Measurements from ENCODE around the gene RSBN1.
"Not testable (repeated sequence)": the region's sequence is repeated elsewhere in the genome, so short reads cannot be mapped to it uniquely, and the experiment has no call there.

RSBN1 gene

DNA sequence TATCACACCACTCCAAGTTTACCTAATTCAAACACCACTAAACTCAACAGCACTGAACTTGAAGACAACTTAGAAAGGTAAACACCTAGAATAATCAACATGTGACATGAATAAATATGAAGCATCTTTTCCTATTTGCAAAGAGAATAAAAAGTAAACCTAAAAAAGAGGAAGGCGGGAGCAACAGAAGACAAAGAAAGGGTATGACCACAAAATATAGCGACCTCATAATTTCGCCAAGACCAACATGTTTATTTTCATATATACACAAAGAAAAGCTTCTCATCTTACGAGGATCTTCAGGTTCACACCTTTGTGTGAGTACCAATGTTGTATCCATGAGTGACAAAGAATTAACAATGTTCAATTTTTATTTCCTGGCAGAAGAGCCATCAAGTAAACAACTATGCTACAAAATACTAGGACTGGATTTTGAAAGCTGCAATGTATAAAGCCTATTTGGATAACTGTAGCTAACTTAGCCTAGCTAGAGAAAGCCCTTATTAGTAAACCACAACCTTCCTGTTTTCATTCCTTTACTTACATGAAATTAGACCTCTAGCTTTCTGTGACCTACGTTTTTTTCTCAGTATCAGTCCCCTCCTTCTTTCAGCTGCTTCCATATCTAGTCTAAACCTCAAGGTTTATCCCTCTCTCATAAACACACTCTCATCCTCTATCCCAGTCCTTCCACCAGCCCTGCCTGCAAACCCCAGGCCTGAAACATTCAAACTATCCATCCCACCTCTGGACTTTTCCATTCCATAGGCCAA lies 31.7 kb downstream of the RSBN1 start:
- no peak for DNase-seq

DNA sequence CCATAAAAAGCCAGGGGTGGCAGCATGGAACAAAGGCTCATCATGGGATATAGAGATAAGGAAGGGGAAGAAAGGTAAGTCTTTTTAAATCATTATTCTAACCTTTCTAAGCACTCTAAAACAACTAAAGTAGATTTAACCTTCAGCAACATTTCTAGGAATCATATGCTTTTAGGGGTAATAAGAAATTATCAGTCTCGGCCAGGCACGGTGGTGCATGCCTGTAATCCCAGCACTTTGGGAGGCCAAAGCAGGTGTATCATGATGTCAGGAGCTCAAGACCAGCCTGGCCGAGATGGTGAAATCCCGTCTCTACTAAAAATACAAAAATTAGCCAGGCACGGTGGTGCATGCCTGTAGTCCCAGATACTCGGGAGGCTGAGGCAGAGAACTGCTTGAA lies 32.7 kb downstream of the RSBN1 start:
- no peak for DNase-seq

DNA sequence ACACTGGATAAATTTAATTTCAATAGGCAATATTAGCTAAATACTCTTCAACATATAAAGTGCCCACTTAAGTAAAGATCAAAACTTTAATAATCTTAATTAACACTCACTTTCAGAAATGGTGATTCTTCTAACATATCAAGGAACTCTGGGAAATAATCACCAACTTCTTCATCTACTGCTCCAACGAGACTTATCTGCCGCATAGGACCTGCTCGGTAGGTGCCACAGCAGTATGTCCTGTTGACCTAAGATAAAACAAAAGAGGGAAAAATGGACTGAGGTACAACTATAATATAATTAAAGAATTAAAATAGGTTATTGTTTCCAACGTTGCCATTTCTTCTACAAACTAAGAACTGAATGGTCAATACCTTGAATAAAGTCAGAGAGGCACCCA lies 34.7 kb downstream of the RSBN1 start:
- no peak for DNase-seq

DNA sequence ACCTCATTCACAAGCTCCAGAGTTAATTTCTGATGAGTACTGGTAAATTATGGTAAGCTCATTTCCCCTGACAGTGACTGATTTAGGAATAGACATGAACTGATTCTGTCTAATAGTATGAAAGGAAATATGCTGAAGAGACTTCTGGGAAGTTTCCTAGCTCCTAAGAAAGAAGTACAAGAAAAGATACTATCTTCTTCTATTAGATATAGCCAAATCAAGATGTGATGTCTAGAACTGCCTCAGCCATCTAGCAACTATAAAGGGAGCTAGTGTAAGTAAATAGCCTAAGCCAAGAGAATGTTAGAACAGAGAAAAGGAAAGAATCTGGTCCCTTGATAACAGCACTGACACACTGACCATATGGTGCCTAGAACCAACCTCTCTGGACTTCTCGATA lies 42.2 kb downstream of the RSBN1 start:
- no peak for DNase-seq

DNA sequence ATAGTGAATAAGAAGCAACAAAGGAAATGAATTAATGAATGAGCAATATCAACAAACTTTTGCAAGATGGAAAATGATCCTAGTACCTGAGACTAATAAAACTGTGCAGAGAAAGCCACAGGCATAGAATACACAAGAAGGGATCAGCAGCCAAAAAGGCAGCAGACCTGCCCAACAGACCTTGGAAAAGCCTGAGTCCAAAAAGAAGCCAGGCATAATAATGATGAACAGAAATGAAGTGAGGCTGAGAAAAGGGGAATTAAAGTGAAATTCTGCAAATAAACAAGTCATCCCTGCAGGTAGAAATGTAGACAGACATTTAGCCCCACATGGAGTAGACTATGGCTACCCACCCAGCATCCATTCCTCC lies 42.7 kb downstream of the RSBN1 start:
- no peak for DNase-seq

DNA sequence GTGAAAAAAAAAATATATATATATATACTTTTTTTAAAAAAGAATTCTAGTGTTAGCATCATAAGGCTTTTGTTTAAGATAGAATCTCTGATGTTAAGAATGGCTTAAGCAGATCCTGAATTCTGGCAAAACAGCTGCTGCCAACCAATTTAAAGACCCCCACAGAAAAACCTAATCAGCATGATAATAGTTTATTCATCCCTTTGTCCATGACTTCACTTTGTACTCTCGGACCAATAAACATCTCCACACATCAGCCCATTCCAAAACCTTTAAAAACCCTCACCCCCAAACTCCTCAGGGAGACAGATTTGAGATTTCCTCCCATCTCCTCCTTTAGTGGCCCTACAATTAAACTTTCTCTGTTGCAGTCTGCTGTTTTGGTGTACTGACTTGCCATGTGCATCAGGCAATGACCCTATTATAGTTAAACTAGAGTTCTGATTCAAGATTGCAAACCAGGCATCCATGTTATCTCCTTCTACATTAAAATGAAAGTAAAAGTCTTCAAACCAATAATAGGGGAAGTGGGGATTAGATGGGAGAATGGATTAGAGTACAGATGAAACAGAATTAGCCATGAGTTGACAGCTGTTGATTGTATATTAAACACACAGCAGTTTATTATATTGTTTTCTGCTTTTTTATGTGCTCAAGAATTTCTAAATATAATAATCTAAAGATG lies 43.2 kb downstream of the RSBN1 start:
- DNase-seq: no peak

DNA sequence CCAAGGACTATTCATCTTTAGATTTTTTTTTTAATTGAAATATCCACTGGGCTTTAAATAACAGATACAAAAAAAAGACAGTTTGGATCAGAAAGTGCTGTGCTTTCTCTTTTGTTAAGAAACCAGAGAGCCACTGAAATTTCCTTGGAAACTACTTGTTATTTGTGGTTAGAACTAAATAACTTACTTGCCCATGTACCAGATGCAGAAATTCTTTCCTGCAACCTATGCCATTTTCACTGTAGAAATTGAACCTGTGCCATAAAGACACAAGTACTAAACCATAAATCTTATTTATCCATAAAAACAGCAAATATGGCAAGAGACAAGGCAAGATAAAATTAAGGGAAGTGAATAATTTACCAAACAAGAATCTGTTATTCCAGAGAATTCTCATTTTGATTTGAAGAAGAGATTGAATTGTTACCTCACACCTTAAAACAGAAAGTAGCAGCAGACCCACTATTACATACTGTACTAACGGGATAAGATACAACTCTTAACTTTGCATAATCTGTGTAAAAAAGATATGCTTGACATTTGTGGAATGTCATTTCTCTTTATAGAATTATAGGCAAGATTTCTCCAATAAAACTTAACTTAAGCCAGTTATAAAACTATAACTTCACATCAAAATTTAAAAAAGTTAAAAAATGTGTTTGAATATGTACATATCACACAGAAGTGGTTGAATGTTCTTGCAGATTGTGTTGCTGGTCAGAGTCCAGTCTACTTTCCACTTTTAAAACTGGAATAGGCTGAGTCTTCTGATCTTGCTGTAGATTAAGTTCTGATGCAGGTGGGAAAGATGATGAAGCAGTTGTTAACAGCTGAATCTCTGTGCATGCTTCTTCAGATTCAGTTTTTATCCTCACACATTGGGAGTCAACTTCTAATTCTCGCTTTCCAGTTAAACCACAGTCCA lies 46.7 kb downstream of the RSBN1 start:
- no peak for DNase-seq

DNA sequence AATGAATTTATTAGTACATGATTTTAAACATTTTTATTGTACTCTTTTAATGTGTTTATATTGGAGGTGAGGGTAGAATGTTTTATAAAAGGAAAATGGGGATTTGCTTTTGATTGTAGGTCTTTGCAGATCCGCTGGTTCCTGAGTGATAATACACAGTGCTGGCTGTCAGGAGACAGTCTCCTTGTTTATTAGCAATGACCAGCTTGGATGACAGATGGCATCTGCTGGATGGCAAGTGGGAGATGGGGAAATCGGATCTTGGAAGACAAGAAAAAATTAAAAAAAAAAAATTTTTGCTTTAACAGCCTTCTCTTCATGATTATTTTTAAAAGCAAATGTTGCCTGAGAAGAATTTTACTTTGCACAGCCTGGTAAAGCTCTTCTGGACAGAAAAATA lies 48.6 kb downstream of the RSBN1 start:
- DNase-seq: no peak

DNA sequence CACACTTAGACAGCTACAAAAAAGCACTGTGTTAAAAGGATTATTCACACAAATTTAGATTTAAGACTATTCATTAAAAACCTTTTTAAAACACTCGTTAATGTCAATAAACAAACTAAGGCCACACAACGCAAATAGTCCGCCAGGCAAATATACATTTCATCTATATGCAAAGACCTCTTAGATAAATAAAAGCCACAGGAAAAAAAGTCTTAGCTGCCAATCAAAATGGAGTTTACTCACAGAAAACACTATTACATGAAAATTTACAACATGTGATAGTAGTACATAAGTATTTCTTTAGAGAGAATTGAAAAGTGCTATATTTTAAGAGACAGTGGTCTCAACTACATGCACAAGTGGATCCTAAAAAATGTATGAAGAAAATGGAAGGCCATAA lies 50.3 kb downstream of the RSBN1 start:
- no peak for DNase-seq

DNA sequence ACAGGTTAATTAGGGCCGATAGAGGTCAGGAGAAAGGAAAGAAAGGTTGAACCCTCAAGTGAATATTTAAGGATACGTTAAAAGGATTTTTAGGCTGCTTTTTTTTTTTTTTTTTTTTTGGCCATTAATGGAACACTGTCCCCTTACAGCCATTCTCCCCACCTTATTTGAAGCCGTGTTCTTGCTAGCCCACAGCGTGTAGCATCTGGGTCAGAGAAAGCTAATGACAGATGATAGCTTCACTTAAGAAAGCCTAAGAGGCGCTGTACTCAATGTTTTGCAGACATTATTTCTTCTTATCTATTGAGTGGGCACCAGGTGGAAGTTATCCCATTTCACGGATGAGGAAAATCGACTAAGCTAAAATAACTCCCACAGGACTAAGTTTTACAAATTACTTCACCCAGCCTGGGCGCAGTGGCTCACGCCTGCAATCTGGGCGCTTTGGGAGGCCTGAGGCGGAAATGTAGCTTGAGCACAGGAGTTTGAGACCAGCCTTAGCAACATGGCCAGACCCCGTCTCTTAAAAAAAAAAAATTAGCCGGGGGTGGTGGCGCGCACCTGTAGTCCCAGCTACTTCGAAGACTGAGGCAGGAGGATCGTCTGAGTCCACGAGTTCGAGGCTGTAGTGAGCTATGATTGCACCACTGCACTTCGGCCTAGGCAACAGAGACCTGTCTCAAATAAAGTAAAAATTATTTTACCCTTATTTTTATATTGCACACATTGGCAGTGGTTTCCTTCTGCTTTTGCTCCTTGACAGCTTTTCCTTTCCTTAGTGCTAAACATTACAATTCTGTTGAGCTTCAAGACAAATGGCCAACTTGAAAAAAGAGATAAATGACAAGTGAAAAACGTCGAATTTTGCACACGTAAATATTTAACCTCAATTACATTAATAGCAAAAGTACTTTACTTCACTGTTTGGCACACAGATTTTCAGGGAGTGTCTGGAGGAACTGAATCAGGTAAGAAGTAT lies 51.9 kb downstream of the RSBN1 start:
- no peak for DNase-seq

DNA sequence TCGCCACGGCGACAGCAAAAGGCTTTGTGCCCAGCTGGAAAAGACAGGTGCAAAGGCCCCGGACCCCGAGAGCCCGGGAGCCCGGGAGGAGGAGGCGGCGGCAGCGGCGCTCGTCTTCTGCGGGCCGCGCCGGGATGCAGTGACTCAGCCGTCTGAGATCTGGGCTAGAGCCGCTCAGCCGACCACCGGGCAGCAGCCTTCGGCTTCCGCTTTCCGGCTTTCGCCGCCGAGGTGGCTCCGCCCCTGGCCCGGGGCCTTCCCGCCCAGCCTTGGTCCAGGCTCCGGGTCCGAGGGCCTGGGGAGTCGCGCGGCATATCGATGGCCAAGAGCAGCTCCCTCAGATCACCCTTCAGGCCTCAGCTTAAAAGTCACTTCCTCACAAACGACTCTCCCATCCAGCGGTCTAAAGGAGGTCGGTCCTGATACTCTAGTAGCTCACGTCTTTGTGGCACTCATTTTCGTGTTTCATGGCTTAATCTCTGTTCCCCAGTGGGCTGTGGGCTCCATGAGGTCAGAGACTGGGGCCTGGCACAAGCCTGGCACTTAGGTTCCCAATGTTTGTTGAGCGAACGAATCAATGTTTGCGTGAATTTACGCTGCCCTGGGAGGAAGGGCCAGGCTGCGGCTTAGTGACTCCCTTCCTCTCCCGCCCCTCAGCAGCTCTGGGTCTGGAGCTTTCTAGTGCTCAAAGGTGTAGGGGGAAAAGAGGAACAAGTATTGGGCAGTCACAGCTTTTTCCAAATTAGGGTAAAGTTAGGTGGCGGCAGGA lies 52.8 kb downstream of the RSBN1 start, which contains the start of gene PHTF1:
PHTF1 (minus strand) TSS at position 154 of the 769 bp plus-strand sequence. CDS start 783 bp downstream, outside the sequence.
- DNase-seq: peak in 3 of 4 experiments; percentile 20 to 29 (median 27)

DNA sequence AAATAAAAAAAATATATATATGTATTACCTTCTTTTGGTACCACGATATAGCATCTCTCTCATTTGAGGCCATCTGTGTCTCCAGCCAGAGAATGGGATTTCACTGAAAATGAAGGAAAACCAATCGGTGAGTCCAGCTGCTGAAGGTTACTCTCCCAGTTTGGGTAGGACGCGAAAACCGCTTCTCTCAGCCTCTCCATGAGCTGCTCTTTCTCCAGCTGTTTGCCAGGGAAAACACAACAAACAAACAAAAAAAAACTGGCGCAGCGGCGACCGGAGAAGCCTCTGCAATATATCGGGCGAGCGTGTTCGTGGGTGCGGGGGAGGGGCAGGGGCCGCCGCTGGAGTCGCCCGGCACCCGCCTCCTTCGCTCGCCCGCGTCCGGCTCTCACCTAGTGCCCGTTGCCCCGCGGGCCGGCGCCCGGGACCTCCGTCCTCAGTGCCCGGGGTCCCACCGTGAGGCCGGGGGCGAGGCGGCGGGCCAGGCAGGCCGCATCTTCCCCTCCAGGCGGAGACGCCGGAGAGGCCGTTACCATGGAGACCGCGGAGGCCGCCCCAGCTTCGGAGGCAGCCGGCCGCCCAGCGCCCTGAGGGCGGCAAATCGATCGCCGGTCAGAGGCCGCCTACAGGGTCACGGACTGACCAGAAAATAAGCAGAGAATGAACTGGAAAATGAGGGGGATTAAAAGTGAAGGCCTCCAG lies 53.5 kb downstream of the RSBN1 start:
- peak in 3 of 4 experiments; percentile 29 to 46 (median 39) for DNase-seq

DNA sequence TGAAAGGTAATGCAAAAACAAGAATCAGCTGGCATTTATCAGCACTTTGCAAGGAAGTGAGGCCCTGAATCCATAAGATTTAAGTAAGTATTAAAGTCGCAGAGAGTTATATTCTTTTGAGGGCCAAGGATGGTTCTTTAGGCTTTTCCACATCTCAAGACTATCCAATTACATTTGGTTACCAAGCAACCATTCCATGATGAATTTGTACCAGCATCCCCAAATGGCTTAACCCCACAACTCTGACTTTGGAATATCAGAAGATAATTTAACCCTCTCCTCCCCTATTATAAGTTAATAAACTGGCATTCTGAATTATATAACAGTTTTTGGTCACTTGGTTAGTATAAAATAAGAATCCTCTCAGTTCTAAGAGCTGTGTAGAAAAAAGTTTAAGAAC lies 55.8 kb downstream of the RSBN1 start:
- no peak for DNase-seq

DNA sequence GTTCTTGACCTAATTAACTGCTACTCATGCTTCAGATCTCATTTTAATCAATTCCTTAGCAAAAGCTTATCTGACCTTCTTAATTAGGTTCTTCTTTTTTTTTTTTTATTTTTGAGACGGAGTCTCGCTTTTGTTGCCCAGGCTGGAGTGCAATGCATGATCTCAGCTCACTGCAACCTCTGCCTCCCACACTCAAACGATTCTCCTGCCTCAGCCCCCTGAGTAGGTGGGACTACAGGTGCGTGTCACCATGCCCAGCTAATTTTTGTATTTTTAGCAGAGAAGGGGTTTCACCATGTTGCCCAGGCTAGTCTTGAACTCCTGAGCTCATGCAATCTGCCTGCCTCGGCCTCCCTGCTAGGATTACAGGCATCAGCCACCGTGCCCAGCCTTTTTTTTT lies 58.9 kb downstream of the RSBN1 start:
- DNase-seq: not testable (repeated sequence)

DNA sequence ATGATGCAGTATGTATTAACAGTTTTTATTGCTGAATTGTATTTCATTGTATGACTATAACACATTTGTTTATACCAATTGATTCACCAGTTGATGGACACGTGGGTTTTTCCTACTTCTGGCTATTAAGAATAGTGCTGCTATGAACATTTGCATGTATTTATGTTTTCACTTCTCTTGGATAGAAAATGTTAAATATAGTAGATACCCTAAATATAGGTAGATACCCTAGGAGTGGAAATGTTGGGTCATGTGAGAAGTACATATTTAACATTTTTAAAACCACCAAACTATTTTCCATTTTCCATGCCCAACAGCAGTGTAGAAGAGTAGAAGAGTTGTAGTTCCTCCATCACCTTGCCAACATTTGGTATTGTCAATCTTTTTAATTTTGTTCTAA lies 60.8 kb downstream of the RSBN1 start:
- DNase-seq: no peak

DNA sequence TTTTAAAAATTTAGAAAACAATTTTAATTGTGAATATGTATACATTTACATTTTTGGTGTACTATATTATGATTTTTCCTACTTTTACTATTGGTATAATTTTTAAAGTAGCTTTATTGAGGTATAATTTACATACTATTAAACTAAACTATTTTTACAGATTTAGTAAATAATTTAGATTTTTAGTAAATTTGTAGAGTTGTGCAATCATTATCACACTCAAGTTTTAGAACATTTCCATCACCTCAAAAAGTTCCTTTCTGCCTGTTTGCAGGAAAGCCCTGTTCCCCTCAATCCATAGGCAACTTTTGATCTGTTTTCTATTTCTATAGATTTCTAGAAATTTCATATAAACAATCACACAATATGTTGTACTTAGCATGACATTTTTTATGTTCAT lies 61.2 kb downstream of the RSBN1 start:
- DNase-seq: no peak

DNA sequence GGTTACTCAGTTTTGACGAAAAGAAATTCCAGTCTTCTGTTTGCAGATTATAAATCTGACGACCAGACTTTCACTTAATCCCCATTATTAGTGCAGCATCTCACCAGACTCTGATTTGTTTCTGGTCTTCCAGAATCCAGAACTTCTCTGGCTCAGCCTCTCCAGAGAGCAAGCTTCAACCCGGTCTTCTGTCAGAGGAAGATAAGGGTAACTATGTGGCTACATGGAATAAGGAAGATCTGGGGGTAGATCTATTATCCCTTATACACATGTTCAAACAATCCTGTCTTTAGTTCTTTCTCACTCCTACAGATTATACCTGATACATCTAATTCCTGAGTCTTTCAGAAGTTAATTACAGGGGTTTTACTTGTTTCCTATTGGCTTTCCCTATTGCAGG lies 62.9 kb downstream of the RSBN1 start:
- DNase-seq: no peak

DNA sequence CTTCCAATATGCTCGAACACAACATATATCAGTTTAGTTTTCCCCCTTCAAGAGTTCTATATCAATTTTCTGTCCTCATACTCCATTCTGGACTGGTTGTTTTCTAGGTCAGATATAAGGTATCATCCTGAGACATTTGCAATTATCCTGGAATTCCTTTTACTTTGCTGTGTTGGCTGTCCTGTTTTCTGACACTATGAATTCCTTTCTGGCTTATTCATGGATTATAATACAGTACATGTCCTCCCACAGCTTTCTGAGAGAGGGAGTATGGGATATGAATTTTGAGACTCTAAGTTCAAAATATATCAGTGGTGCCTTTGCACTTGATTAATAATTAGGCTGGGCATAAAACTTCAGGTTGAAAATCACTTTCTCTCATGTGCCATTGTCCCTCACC lies 64.9 kb downstream of the RSBN1 start:
- no peak for DNase-seq

DNA sequence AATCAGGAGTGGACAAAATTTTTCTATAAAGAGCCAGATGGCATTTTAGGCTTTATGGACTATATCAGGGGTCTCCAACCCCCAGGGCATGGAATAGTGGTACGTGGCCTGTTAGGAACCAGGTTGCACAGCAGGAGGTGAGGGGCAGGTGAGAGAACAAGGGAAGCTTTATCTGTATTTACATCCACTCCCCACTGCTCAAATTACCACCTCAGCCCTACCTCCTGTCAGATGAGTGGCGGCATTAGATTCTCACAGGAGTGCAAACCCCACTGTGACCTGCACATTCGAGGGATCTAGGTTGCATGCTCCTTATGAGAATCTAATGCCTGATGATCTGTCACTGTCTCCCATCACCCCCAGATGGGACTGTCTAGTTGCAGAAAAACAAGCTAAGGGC lies 66.9 kb downstream of the RSBN1 start:
- DNase-seq: no peak

DNA sequence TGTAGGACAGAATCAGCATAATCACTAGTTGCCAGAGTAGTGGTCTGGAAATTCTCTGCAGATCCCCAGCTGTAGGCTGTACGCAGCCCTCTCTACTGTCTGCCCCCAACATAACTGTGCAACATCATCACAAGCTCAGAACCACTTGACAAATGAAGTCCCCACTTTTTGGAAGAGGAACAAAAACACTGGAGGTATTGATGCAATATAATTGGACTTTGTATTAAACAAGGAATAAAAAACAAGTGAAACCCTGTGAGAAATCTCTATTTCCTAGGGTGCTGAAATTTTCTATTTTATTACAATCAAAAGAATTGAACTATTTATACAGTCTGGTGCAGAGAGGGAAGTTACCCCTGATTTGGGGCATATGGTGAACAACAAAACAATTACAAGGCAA lies 68.2 kb downstream of the RSBN1 start:
- no peak for DNase-seq

DNA sequence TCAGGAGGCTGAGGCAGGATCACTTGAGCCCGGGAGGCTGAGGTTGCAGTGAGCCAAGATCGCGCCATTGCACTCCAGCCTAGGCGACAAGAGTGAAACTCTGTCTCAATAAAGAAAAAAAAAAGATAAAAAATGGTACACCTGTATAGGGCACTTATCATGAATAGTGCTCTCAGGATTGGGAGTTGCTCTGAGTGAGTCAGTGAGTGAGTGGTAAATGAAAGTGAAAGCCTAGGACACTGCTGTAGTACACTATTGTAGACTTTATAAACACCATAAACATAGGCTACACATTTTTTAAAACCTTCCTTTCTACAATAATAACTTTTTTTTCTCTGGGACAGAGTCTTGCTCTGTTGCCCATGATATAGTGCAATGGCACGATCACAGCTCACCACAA lies 69.8 kb downstream of the RSBN1 start:
- DNase-seq: no peak
